WTC11 (cell line): Measurements from ENCODE around the gene KAT6B. TPM values are rescaled to one million over a fixed set of nuclear protein-coding genes. Genes with fewer than 3 reads are reported as not detected.

Experiments
- ATAC-seq: fragments of 200-7000 bp; cut with Tn5 transposase; 2 replicates; pipeline ENCODE4 v1.10.0; 2021; ENCODE audit warnings: mild to moderate bottlenecking, moderate library complexity
- CTCF ChIA-PET: fragments of 300-600 bp; sonication (Branson Sonifier 250); formaldehyde crosslinking; loops from one replicate; lab custom pipeline; 2021; ENCODE audit warnings: antibody characterized with exemption; lab: Charles Lee
- POLR2A ChIA-PET: fragments of 350-600 bp; sonication (Branson Sonifier 250); formaldehyde crosslinking; loops from one replicate; lab custom pipeline; 2021; ENCODE audit warnings: antibody characterized with exemption; lab: Charles Lee
- DNase-seq: peaks from one replicate; pipeline ENCODE4 v3.0.0; 2021; ENCODE audit warnings: low spot score
- H3K27ac Mint-ChIP-seq: 2 replicates; pipeline ENCODE4 v1.8.0; 2021; ENCODE audit warnings: mixed read lengths
- H3K27me3 Mint-ChIP-seq: 2 replicates; pipeline ENCODE4 v1.8.0; 2021; ENCODE audit warnings: low read depth, mild to moderate bottlenecking, moderate library complexity, mixed read lengths
- H3K36me3 Mint-ChIP-seq: 2 replicates; pipeline ENCODE4 v1.8.0; 2021; ENCODE audit warnings: mixed read lengths
- H3K4me1 Mint-ChIP-seq: 2 replicates; pipeline ENCODE4 v1.8.0; 2022; ENCODE audit warnings: mixed read lengths
- H3K4me3 Mint-ChIP-seq: 2 replicates; pipeline ENCODE4 v1.8.0; 2021; ENCODE audit warnings: mild to moderate bottlenecking, moderate library complexity, mixed read lengths
- H3K9me3 Mint-ChIP-seq: 2 replicates; pipeline ENCODE4 v1.8.0; 2021; ENCODE audit warnings: mixed read lengths
- ARID4B ChIP-seq: sonication (generic); formaldehyde crosslinking; IDR thresholded peaks from 2 replicates; pipeline ENCODE4 v1.8.0; 2023; ENCODE audit warnings: missing genetic modification reagents, mild to moderate bottlenecking, borderline replicate concordance
- CBFB ChIP-seq: sonication (generic); formaldehyde crosslinking; IDR thresholded peaks from 2 replicates; pipeline ENCODE4 v1.8.1; 2022; ENCODE audit warnings: mild to moderate bottlenecking, low read depth, missing genetic modification reagents
- CREB1 ChIP-seq: sonication (generic); formaldehyde crosslinking; IDR thresholded peaks from 2 replicates; pipeline ENCODE4 v1.8.0; 2023; ENCODE audit warnings: mild to moderate bottlenecking, missing genetic modification reagents
- ERG ChIP-seq: fragments of 250-450 bp; sonication (Bioruptor Pico); IDR thresholded peaks from 2 replicates; pipeline ENCODE4 v1.8.0; 2021; ENCODE audit warnings: mild to moderate bottlenecking
- ETV6 ChIP-seq: sonication (generic); formaldehyde crosslinking; IDR thresholded peaks from 2 replicates; pipeline ENCODE4 v1.8.1; 2022; ENCODE audit warnings: mild to moderate bottlenecking, missing genetic modification reagents
- FOXK1 ChIP-seq: sonication (generic); formaldehyde crosslinking; IDR thresholded peaks from 2 replicates; pipeline ENCODE4 v1.8.0; 2022; ENCODE audit warnings: mild to moderate bottlenecking, moderate library complexity, missing genetic modification reagents
- FOXP1 ChIP-seq: sonication (generic); formaldehyde crosslinking; IDR thresholded peaks from 2 replicates; pipeline ENCODE4 v1.8.0; 2022; ENCODE audit warnings: missing genetic modification reagents, mild to moderate bottlenecking, moderate library complexity, borderline replicate concordance
- GRHL2 ChIP-seq: fragments of 250-450 bp; sonication (Bioruptor Pico); IDR thresholded peaks from 2 replicates; pipeline ENCODE4 v1.8.0; 2022; ENCODE audit warnings: mild to moderate bottlenecking, moderate library complexity; ENCODE audit not compliant: insufficient replicate concordance, severe bottlenecking
- IRF2 ChIP-seq: sonication (generic); formaldehyde crosslinking; IDR thresholded peaks from 2 replicates; pipeline ENCODE4 v1.8.0; 2022; ENCODE audit warnings: low read depth, missing genetic modification reagents, borderline replicate concordance
- KAT7 ChIP-seq: sonication (generic); formaldehyde crosslinking; IDR thresholded peaks from 2 replicates; pipeline ENCODE4 v1.8.1; 2023; ENCODE audit warnings: missing genetic modification reagents, mild to moderate bottlenecking, borderline replicate concordance
- RORB ChIP-seq: fragments of 250-450 bp; sonication (Bioruptor Pico); IDR thresholded peaks from 2 replicates; pipeline ENCODE4 v1.9.0; 2021; ENCODE audit warnings: mild to moderate bottlenecking
- TP53 ChIP-seq: sonication (generic); formaldehyde crosslinking; IDR thresholded peaks from 2 replicates; pipeline ENCODE4 v1.8.1; 2023; ENCODE audit warnings: mild to moderate bottlenecking, missing genetic modification reagents
- ZNF121 ChIP-seq: sonication (generic); formaldehyde crosslinking; IDR thresholded peaks from 2 replicates; pipeline ENCODE4 v1.8.0; 2023; ENCODE audit warnings: missing genetic modification reagents
- ZNF263 ChIP-seq: sonication (generic); formaldehyde crosslinking; IDR thresholded peaks from 2 replicates; pipeline ENCODE4 v1.8.1; 2022; ENCODE audit warnings: low read depth, mild to moderate bottlenecking, moderate library complexity, missing genetic modification reagents
- ZNF416 ChIP-seq: fragments of 250-450 bp; sonication (Bioruptor Pico); IDR thresholded peaks from 2 replicates; pipeline ENCODE4 v1.9.0; 2021; ENCODE audit warnings: mild to moderate bottlenecking, inconsistent platforms
- ZNF425 ChIP-seq: fragments of 250-450 bp; sonication (Bioruptor Pico); conservative IDR thresholded peaks from 2 replicates; pipeline ENCODE4 v1.9.0; 2021; ENCODE audit warnings: mild to moderate bottlenecking
- total RNA-seq: library from RNA; stranded (reverse); gene quantifications from 3 replicates; pipeline ENCODE4 v1.2.3, GENCODE V29; 2021

The KAT6B gene
- total RNA-seq, 1 experiment from 2014 or later, result 18.5 TPM

GRCh38 chr10:74813381-74814259, 12.8 kb upstream of the KAT6B start (continued):
- TF ChIP-seq ZNF263 (CRISPR knock-in tag) (no peak), CBFB (no peak), ARID4B (CRISPR knock-in tag) (no peak)

DNA sequence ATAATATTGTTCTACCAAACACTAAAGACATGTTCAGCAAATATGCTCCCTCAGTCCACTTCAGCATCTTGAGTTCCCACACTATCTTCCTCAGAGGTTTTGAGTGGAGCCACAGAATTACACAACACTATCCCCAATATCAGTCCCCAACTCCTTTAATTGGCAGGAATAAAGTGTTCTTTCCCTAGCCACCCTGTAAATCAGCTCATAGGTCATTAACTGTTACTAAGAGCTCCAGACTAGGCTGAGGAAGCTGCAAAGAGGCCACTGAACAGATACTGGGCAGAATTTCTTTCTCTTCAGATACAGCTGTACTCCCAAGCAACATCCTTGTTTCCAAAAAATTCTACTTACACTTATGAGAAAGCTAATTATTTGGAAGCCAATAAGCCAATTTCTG, 11.6 kb upstream of the KAT6B start:
- ChIA-PET POLR2A (no interaction called here), CTCF (no interaction called here)
- Mint-ChIP-seq H3K4me1 (peaks cover 5% of the 10 kb centered on the region), H3K4me3 (no peak overlapping the region), H3K27ac (no peak overlapping the region), H3K36me3 (peaks cover 16% of the 10 kb centered on the region), H3K9me3 (peaks cover 14% of the 10 kb centered on the region), H3K27me3 (peaks cover 5% of the 10 kb centered on the region)
- DNase-seq (no peak), ATAC-seq (no peak)
- no peak for TF ChIP-seq KAT7
- no peak for TF ChIP-seq FOXK1
- no peak for TF ChIP-seq ZNF416 (CRISPR knock-in tag)
- no peak for TF ChIP-seq CREB1 (CRISPR knock-in tag)
- TF ChIP-seq GRHL2 (CRISPR knock-in tag), result no peak
- TF ChIP-seq FOXP1 (CRISPR knock-in tag), result no peak
- no peak for TF ChIP-seq ARID4B (CRISPR knock-in tag)
- no peak for TF ChIP-seq ZNF121 (CRISPR knock-in tag)
- TF ChIP-seq ZNF425 (CRISPR knock-in tag), result no peak
- TF ChIP-seq ETV6, result no peak
- TF ChIP-seq IRF2 (CRISPR knock-in tag), result no peak
- TF ChIP-seq TP53 (CRISPR knock-in tag), result no peak
- no peak for TF ChIP-seq ERG (CRISPR knock-in tag)
- TF ChIP-seq RORB, result no peak
